ENCODE data around the gene TIMD4.

Gene TIMD4

DNA sequence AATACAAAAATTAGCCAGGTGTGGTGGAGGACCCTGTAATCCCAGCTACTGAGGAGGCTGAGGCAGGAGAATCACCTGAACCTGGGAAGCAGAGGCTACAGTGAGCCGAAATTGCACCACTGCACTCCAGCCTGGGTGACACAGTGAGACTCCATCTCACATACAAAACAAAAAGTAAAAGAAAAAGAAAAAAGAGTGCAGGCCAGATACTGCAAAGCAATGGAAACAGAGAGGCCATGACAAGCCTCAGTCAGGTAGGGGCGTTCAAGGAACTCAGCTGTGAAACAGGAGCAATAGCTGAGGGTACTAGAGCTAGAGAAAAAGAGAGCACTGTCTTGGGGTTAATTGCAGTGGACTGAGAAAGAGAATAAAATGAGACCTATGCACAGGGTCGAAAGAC is 56.2 kb downstream of the TIMD4 start:
- no peak overlapping the region for H3K4me3 ChIP-seq (ENCODE audit: low read depth, low read length)
- H3K9ac ChIP-seq (ENCODE audit: low read length), result no peak overlapping the region
- no peaks in the 10 kb centered on the region for H3K4me1 ChIP-seq (ENCODE audit: control insufficient read depth, insufficient read depth, low read length)
- no peaks in the 10 kb centered on the region for H3K36me3 ChIP-seq (ENCODE audit: control insufficient read depth, insufficient read depth, low read length)
- no peaks in the 10 kb centered on the region for H3K9me3 ChIP-seq (ENCODE audit: control insufficient read depth, insufficient read depth, low read depth, low read length)
- no peak overlapping the region for H3K27ac ChIP-seq (ENCODE audit: low read depth, low read length)
- no peaks in the 10 kb centered on the region for H3K27me3 ChIP-seq (ENCODE audit: control insufficient read depth, insufficient read depth, low read length)

DNA sequence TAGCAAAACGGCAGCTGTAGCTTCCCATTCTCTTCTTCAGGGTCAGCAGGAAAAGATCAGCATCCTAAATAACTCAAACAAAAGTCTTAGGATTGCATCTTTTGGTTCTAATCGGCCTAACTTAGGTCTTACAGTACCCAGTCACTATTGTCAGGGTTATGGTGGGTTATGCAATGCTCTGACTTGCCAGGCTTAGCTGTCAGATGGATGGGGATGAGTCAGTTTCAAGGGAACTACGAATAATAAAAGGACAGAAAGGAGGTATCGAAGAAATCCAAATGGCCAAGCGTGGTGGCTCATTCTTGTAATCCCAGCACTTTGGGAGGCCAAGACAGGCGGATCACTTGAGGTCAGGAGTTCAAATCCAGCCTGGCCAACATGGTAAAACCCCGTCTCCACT is 66.5 kb downstream of the TIMD4 start:
- 0 out of 2 replicates have a peak, but pooled peaks cover 4% of the 10 kb centered on the region for H3K4me1 ChIP-seq (ENCODE audit: control insufficient read depth, insufficient read depth, low read length)
- no peaks in the 10 kb centered on the region for H3K36me3 ChIP-seq (ENCODE audit: control insufficient read depth, insufficient read depth, low read length)
- H3K27ac ChIP-seq (ENCODE audit: low read depth, low read length), result no peak overlapping the region
- peaks cover 2% of the 10 kb centered on the region; the same call in 1 of the 2 replicates for H3K9me3 ChIP-seq (ENCODE audit: control insufficient read depth, insufficient read depth, low read depth, low read length)
- no peak overlapping the region for H3K4me3 ChIP-seq (ENCODE audit: low read depth, low read length)
- H3K27me3 ChIP-seq (ENCODE audit: control insufficient read depth, insufficient read depth, low read length), result no peaks in the 10 kb centered on the region
- no peak overlapping the region for H3K9ac ChIP-seq (ENCODE audit: low read length)

DNA sequence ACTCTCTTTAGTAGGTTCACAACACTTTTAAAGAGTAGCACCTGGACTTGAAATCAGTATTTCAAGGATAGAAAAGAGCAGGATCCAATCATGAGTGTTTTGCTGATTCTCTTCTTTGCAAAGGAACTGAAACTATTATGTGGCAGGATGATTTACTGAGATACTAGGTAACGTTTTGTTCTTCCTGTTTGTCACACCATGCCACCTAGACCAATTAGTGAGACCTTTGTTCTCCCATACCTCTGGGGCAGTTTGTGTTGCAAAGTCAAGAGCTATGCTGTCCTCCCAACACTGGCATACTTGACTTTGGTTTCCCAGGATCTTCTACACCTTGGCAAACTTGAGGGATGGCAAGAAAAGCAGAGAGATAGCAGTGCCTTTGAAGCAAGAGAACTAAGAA is 69.5 kb downstream of the TIMD4 start:
- no peak overlapping the region for H3K9ac ChIP-seq (ENCODE audit: low read length)
- H3K36me3 ChIP-seq (ENCODE audit: control insufficient read depth, insufficient read depth, low read length), result no peaks in the 10 kb centered on the region
- H3K27ac ChIP-seq (ENCODE audit: low read depth, low read length), result no peak overlapping the region
- H3K4me1 ChIP-seq (ENCODE audit: control insufficient read depth, insufficient read depth, low read length), result 0 out of 2 replicates have a peak, but pooled peaks cover 4% of the 10 kb centered on the region
- H3K9me3 ChIP-seq (ENCODE audit: control insufficient read depth, insufficient read depth, low read depth, low read length), result no peaks in the 10 kb centered on the region
- no peaks in the 10 kb centered on the region for H3K27me3 ChIP-seq (ENCODE audit: control insufficient read depth, insufficient read depth, low read length)
- H3K4me3 ChIP-seq (ENCODE audit: low read depth, low read length), result no peak overlapping the region

DNA sequence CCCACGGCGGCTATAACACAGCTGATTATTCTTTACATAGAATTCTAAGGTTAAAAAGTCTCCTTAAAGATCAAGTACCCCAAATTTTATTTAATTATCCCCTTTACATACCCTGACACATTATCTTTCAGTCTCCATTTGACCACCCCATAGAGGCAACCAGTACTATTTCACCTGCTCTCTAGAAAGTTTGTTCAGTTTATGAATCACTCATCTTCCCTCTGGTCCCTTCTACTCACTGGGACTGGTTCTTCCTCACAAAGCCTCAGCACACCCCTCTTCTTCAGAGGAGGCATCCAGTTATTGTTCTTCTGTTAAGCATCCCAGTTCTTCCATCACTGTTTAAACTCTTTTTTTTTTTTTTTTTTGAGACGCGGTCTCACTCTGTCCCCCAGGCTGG is 70.2 kb downstream of the TIMD4 start:
- 0 out of 2 replicates have a peak, but pooled peaks cover 4% of the 10 kb centered on the region for H3K4me1 ChIP-seq (ENCODE audit: control insufficient read depth, insufficient read depth, low read length)
- H3K9ac ChIP-seq (ENCODE audit: low read length), result no peak overlapping the region
- no peak overlapping the region for H3K4me3 ChIP-seq (ENCODE audit: low read depth, low read length)
- H3K36me3 ChIP-seq (ENCODE audit: control insufficient read depth, insufficient read depth, low read length), result no peaks in the 10 kb centered on the region
- H3K27me3 ChIP-seq (ENCODE audit: control insufficient read depth, insufficient read depth, low read length), result no peaks in the 10 kb centered on the region
- H3K27ac ChIP-seq (ENCODE audit: low read depth, low read length), result no peak overlapping the region
- H3K9me3 ChIP-seq (ENCODE audit: control insufficient read depth, insufficient read depth, low read depth, low read length), result no peaks in the 10 kb centered on the region

DNA sequence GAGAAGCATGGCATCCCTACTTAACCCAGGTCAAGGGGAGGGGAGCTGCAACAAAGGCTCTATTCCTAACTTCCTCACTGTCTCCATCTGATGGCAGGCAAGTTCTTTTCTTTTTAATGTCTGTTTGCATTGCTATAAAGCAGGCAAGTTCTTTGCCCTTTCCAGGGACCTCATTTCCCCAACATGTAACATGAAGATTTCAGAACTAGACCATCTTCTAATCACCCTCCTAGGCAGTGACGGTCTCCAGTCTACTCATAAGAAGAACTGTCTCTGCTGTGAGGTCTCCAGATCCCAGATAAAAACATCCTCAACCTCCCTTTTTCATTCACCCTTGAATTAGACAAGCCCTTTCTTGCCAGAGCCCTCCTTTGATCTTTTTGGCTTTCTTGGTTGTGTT is 70.8 kb downstream of the TIMD4 start:
- Histone ChIP-seq H3K36me3 (ENCODE audit: control insufficient read depth, insufficient read depth, low read length) (no peaks in the 10 kb centered on the region), H3K9ac (ENCODE audit: low read length) (no peak overlapping the region), H3K27me3 (ENCODE audit: control insufficient read depth, insufficient read depth, low read length) (no peaks in the 10 kb centered on the region), H3K9me3 (ENCODE audit: control insufficient read depth, insufficient read depth, low read depth, low read length) (no peaks in the 10 kb centered on the region), H3K4me3 (ENCODE audit: low read depth, low read length) (no peak overlapping the region), H3K27ac (ENCODE audit: low read depth, low read length) (no peak overlapping the region), H3K4me1 (ENCODE audit: control insufficient read depth, insufficient read depth, low read length) (0 out of 2 replicates have a peak, but pooled peaks cover 4% of the 10 kb centered on the region)

DNA sequence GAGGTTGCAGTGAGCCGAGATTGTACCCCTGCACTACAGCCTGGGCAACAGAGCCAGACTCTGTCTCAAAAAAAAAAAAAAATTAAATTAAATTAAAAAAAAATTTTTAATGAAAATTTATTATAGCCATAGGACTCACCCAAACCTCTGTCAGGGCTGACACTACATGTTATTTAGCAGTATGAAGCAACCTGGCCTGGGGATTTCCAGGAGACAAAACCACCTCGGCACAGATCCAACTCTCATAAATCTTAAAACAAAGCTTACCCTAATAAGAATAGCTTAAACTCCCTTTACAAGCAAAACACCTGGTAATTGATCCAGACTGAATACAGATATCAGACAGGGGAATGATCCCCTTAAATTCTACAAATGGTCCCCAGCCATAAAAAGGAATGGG is 74.5 kb downstream of the TIMD4 start:
- Histone ChIP-seq H3K9ac (ENCODE audit: low read length) (no peak overlapping the region), H3K4me3 (ENCODE audit: low read depth, low read length) (no peak overlapping the region), H3K27me3 (ENCODE audit: control insufficient read depth, insufficient read depth, low read length) (no peaks in the 10 kb centered on the region), H3K36me3 (ENCODE audit: control insufficient read depth, insufficient read depth, low read length) (no peaks in the 10 kb centered on the region), H3K4me1 (ENCODE audit: control insufficient read depth, insufficient read depth, low read length) (0 out of 2 replicates have a peak, but pooled peaks cover 4% of the 10 kb centered on the region), H3K9me3 (ENCODE audit: control insufficient read depth, insufficient read depth, low read depth, low read length) (no peaks in the 10 kb centered on the region), H3K27ac (ENCODE audit: low read depth, low read length) (no peak overlapping the region)

DNA sequence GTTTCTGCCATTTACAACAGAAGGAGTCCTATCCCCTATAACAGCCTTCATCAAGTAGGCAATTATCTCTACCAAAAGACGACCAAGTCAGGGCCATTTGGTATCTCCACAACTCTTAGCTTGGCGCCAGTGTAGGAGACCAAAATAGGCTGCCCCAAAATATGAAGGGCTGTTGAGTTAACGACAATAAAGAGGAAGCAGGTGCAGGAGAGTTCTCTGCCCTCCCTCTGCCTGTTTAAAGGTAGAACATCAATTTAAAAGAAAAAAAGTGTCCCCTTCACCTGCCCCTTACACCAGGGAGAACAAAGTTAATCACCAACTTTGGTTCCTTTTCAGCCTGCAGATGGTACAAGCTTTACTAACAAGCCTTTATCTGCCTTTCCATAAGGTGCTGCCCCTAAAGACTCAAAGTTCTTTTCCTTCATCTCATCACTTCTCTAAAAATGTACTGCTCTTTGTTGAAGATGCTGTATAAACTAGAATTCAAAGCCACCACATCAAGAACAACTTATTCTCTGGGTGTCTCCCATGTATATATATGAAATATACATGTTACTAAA is 79.6 kb downstream of the TIMD4 start:
- Histone ChIP-seq H3K27ac (ENCODE audit: low read depth, low read length) (no peak overlapping the region), H3K4me3 (ENCODE audit: low read depth, low read length) (no peak overlapping the region), H3K36me3 (ENCODE audit: control insufficient read depth, insufficient read depth, low read length) (no peaks in the 10 kb centered on the region), H3K9me3 (ENCODE audit: control insufficient read depth, insufficient read depth, low read depth, low read length) (no peaks in the 10 kb centered on the region), H3K4me1 (ENCODE audit: control insufficient read depth, insufficient read depth, low read length) (no peaks in the 10 kb centered on the region), H3K9ac (ENCODE audit: low read length) (no peak overlapping the region), H3K27me3 (ENCODE audit: control insufficient read depth, insufficient read depth, low read length) (no peaks in the 10 kb centered on the region)

DNA sequence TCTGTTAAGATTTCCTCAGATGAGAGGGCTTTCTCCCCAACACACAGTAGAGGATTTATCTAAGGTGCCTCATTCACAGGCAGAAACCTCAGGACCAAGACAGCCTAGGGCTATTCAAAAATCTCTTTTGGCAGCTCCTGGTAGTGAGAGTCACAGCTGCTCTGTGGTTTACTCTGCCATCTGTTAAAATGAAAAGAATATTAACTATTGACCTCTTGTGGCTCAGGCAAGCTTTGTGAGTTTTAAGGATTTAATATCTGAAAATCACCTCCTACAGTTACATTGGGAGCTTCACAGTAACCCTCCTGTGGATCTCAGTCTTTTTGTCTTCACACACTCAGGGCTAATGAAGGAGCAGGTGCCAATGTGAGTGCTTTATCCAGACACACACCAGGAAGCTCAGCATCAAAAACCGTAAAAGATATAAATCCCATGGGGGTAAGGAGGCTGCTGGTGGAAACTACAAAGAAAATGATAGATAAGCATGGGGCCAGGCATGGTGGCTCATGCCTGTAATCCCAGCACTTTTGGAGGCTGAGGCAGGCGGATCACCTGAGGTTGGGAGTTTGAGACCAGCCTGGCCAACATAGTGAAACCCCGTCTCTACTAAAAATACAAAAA is 83.3 kb downstream of the TIMD4 start:
- Histone ChIP-seq H3K27ac (ENCODE audit: low read depth, low read length) (no peak overlapping the region), H3K36me3 (ENCODE audit: control insufficient read depth, insufficient read depth, low read length) (no peaks in the 10 kb centered on the region), H3K4me3 (ENCODE audit: low read depth, low read length) (no peak overlapping the region), H3K4me1 (ENCODE audit: control insufficient read depth, insufficient read depth, low read length) (no peaks in the 10 kb centered on the region), H3K9ac (ENCODE audit: low read length) (no peak overlapping the region), H3K9me3 (ENCODE audit: control insufficient read depth, insufficient read depth, low read depth, low read length) (no peaks in the 10 kb centered on the region), H3K27me3 (ENCODE audit: control insufficient read depth, insufficient read depth, low read length) (no peaks in the 10 kb centered on the region)

DNA sequence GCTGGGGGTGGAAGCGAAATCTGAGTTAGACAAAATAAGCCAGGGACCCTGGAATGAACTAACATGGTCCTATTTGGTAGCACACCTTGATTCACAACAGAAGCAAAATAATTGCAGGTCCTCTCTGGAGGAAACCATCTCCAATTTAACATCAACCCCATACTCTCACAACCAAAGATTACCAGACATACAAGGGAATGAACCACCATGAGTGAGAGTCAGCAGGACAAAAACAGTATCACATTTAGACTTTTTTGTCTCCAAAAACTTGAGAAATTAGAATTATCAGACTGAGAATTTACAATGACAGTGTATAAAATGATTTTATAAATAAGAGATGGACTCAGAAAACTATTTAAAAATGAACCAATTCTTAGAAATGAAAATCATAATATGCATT is 91.8 kb downstream of the TIMD4 start:
- Histone ChIP-seq H3K9me3 (ENCODE audit: control insufficient read depth, insufficient read depth, low read depth, low read length) (peaks cover 4% of the 10 kb centered on the region; the same call in 1 of the 2 replicates), H3K9ac (ENCODE audit: low read length) (no peak overlapping the region), H3K27me3 (ENCODE audit: control insufficient read depth, insufficient read depth, low read length) (no peaks in the 10 kb centered on the region), H3K4me1 (ENCODE audit: control insufficient read depth, insufficient read depth, low read length) (no peaks in the 10 kb centered on the region), H3K4me3 (ENCODE audit: low read depth, low read length) (no peak overlapping the region), H3K27ac (ENCODE audit: low read depth, low read length) (no peak overlapping the region), H3K36me3 (ENCODE audit: control insufficient read depth, insufficient read depth, low read length) (no peaks in the 10 kb centered on the region)

DNA sequence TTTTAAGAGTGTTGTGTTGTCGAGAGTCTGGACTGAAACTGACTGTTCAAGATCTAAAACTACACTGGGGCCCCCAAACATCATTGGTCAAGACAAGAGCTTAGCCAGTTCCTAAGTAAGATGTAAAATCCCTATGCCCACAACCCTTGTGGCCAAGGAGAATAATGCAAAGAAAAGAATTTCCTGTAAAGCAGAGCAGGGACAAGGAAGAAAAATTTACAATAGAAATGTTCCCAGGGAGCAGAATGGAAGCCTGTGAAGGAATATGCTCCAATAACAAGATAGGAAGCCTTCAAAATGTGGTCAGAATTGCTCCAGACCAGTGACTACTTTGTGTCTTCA is 92.6 kb downstream of the TIMD4 start:
- H3K27me3 ChIP-seq (ENCODE audit: control insufficient read depth, insufficient read depth, low read length), result no peaks in the 10 kb centered on the region
- H3K36me3 ChIP-seq (ENCODE audit: control insufficient read depth, insufficient read depth, low read length), result no peaks in the 10 kb centered on the region
- H3K9ac ChIP-seq (ENCODE audit: low read length), result no peak overlapping the region
- H3K4me3 ChIP-seq (ENCODE audit: low read depth, low read length), result no peak overlapping the region
- H3K4me1 ChIP-seq (ENCODE audit: control insufficient read depth, insufficient read depth, low read length), result no peaks in the 10 kb centered on the region
- H3K9me3 ChIP-seq (ENCODE audit: control insufficient read depth, insufficient read depth, low read depth, low read length), result peaks cover 4% of the 10 kb centered on the region; the same call in 1 of the 2 replicates
- no peak overlapping the region for H3K27ac ChIP-seq (ENCODE audit: low read depth, low read length)

Measured in HUES6 (cell line).